Measurements from ENCODE around the gene HPSE2. TPM values are rescaled to one million over a fixed set of nuclear protein-coding genes. Genes with fewer than 3 reads are reported as not detected.
"Not testable (repeated sequence)": the region's sequence is repeated elsewhere in the genome, so short reads cannot be mapped to it uniquely, and the experiment has no call there.

The HPSE2 gene
- total RNA-seq, 1 donor from 2014 or later: not detected

- H3K27me3 ChIP-seq (ENCODE audit: low read depth): peaks cover 9% of the 10 kb centered on the region
- H3K4me3 ChIP-seq: no peak overlapping the region
- TF ChIP-seq, protein P1, sequence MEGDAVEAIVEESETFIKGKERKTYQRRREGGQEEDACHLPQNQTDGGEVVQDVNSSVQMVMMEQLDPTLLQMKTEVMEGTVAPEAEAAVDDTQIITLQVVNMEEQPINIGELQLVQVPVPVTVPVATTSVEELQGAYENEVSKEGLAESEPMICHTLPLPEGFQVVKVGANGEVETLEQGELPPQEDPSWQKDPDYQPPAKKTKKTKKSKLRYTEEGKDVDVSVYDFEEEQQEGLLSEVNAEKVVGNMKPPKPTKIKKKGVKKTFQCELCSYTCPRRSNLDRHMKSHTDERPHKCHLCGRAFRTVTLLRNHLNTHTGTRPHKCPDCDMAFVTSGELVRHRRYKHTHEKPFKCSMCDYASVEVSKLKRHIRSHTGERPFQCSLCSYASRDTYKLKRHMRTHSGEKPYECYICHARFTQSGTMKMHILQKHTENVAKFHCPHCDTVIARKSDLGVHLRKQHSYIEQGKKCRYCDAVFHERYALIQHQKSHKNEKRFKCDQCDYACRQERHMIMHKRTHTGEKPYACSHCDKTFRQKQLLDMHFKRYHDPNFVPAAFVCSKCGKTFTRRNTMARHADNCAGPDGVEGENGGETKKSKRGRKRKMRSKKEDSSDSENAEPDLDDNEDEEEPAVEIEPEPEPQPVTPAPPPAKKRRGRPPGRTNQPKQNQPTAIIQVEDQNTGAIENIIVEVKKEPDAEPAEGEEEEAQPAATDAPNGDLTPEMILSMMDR (IDR thresholded peaks at IDR 0.05; ENCODE audit: borderline replicate concordance): no peak
- H3K27ac ChIP-seq (replicated peaks): no peak overlapping the region
- no peaks in the 10 kb centered on the region for H3K9me3 ChIP-seq (replicated peaks)
- no peak for DNase-seq
- no peaks in the 10 kb centered on the region for H3K36me3 ChIP-seq
- no peaks in the 10 kb centered on the region for H3K4me1 ChIP-seq
- intact Hi-C loops (cut with micrococcal nuclease): no loop called here
Observed at GRCh38 chr10:99143651-99144050, 92.0 kb downstream of the HPSE2 start.

GRCh38 chr10:99143011-99143410 is 92.6 kb downstream of the HPSE2 start:
- H3K27ac ChIP-seq (replicated peaks): no peak overlapping the region
- H3K4me3 ChIP-seq: no peak overlapping the region
- H3K9me3 ChIP-seq (replicated peaks): peaks cover under 1% of the 10 kb centered on the region
- TF ChIP-seq, protein P1 (IDR thresholded peaks at IDR 0.05; ENCODE audit: borderline replicate concordance): no peak
- no peak for DNase-seq
- intact Hi-C loops (cut with micrococcal nuclease): no loop called here
- H3K27me3 ChIP-seq (ENCODE audit: low read depth): peaks cover 9% of the 10 kb centered on the region
- no peaks in the 10 kb centered on the region for H3K4me1 ChIP-seq
- H3K36me3 ChIP-seq: no peaks in the 10 kb centered on the region

DNA sequence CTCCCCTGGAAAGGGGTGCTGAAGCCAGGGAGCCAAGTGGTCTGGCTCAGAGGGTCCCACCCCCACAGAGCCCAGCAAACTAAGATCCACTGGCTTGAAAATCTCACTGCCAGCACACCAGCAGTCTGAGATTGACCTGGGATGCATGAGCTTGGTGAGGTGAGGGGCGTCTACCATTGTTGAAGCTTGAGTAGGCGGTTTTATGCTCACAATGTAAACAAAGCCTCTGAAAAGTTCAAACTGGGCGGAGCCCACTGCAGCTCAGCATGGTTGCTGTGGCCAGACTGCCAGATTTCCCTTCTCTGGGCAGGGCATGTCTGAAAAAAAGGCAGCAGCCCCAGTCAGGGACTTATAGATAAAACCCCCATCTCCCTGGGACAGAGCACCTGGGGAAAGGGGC is 102.8 kb downstream of the HPSE2 start:
- H3K9me3 ChIP-seq (replicated peaks): peaks cover 20% of the 10 kb centered on the region
- H3K36me3 ChIP-seq; H3K27ac ChIP-seq (replicated peaks); H3K4me3 ChIP-seq; DNase-seq; intact Hi-C loops (cut with micrococcal nuclease); H3K27me3 ChIP-seq (ENCODE audit: low read depth); H3K4me1 ChIP-seq: not testable (repeated sequence)

DNA sequence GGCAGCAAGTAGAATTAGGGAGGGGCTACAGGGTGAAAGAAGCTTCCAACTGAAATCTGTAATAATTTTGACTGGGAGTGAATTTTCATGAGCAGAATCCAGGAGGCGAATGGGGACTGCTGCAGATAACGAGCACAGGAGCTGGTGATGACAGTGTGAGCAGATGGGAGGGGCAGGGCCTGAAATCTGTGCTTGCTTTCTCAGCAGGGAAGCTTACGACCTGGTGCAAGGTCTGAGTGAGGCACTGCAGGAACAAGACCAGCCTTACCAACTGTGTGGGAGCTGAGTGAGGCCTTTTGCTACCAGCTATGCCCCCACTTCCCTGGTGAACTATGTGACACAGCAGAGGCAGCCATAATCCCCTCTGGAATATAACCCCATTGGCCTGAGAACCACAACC is 109.8 kb downstream of the HPSE2 start:
- Histone ChIP-seq H3K36me3 (no peaks in the 10 kb centered on the region), H3K4me3 (no peak overlapping the region), H3K27me3 (ENCODE audit: low read depth) (peaks cover 3% of the 10 kb centered on the region), H3K9me3 (replicated peaks) (peaks cover 26% of the 10 kb centered on the region), H3K27ac (replicated peaks) (no peak overlapping the region), H3K4me1 (no peaks in the 10 kb centered on the region)
- intact Hi-C loops (cut with micrococcal nuclease): no loop called here
- TF ChIP-seq, protein P1 (IDR thresholded peaks at IDR 0.05; ENCODE audit: borderline replicate concordance): no peak
- no peak for DNase-seq

GRCh38 chr10:99124376-99124775 is 111.3 kb downstream of the HPSE2 start:
- DNase-seq: no peak
- Histone ChIP-seq H3K9me3 (replicated peaks) (peaks cover 29% of the 10 kb centered on the region), H3K36me3 (no peaks in the 10 kb centered on the region), H3K4me1 (no peaks in the 10 kb centered on the region), H3K27me3 (ENCODE audit: low read depth) (peaks cover 3% of the 10 kb centered on the region), H3K4me3 (no peak overlapping the region), H3K27ac (replicated peaks) (no peak overlapping the region)
- intact Hi-C loops (cut with micrococcal nuclease): no loop called here
- TF ChIP-seq, protein P1 (IDR thresholded peaks at IDR 0.05; ENCODE audit: borderline replicate concordance): no peak

DNA sequence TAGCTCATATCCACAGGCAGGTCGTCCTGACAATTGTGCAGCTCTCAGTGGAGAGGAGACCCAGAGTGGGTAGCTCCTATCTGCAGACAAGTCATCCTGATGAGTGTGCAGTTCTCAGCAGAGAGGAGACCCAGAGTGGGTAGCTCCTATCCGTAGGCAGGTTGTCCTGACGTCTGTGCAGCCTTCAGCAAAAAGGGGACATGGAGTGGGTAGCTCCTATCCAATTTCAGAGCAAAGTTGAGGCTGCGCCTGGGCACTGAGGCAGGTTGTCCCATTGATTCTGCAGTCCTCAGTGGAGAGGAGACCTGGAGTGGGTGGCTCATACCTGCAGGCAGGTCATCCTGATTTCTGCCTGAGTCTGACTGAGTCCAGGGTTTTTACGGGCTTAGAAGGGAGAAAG is 111.8 kb downstream of the HPSE2 start:
- Histone ChIP-seq H3K27ac (replicated peaks) (no peak overlapping the region), H3K9me3 (replicated peaks) (peaks cover 32% of the 10 kb centered on the region), H3K4me1 (no peaks in the 10 kb centered on the region), H3K36me3 (no peaks in the 10 kb centered on the region), H3K4me3 (no peak overlapping the region), H3K27me3 (ENCODE audit: low read depth) (peaks cover 3% of the 10 kb centered on the region)
- intact Hi-C loops (cut with micrococcal nuclease): no loop called here
- DNase-seq: no peak
- TF ChIP-seq, protein P1 (IDR thresholded peaks at IDR 0.05; ENCODE audit: borderline replicate concordance): no peak
